Endodermal cell (in vitro differentiated cells): ENCODE measurements around the gene WBP1L. TPM values are rescaled to one million over a fixed set of nuclear protein-coding genes. Genes with fewer than 3 reads are reported as not detected.

Source experiments
- DNase-seq: peaks from one replicate; pipeline ENCODE4 v3.0.0-alpha.2; 2017
- H3K27ac ChIP-seq: 2 replicates; pipeline ENCODE4 v1.5.1; 2013; ENCODE audit warnings: mild to moderate bottlenecking, low read depth, low read length, moderate library complexity
- H3K27me3 ChIP-seq: 2 replicates; pipeline ENCODE4 v1.6.1; 2013; ENCODE audit warnings: mild to moderate bottlenecking, low read length, moderate library complexity; ENCODE audit not compliant: insufficient read depth, control insufficient read depth, poor library complexity, severe bottlenecking
- H3K36me3 ChIP-seq: 2 replicates; pipeline ENCODE4 v1.7.0; 2013; ENCODE audit warnings: mild to moderate bottlenecking, low read length, moderate library complexity; ENCODE audit not compliant: control insufficient read depth, insufficient read depth
- H3K4me1 ChIP-seq: one replicate; pipeline ENCODE4 v1.7.0; 2013; ENCODE audit warnings: low read length; ENCODE audit not compliant: control insufficient read depth, insufficient read depth
- H3K4me3 ChIP-seq: 2 replicates; pipeline ENCODE4 v1.5.1; 2013; ENCODE audit warnings: mild to moderate bottlenecking, low read length, moderate library complexity
- H3K9ac ChIP-seq: 2 replicates; pipeline ENCODE4 v1.6.1; 2013; ENCODE audit warnings: mild to moderate bottlenecking, low read length, moderate library complexity; ENCODE audit not compliant: poor library complexity, severe bottlenecking; ENCODE audit errors: extremely low read depth
- H3K9me3 ChIP-seq: 2 replicates; pipeline ENCODE4 v1.6.1; 2013; ENCODE audit warnings: mild to moderate bottlenecking, low read length, moderate library complexity; ENCODE audit not compliant: control insufficient read depth
- H3K27ac Mint-ChIP-seq: 2 replicates; pipeline ENCODE4 v1.8.0; 2020; ENCODE audit warnings: mixed read lengths
- H3K27me3 Mint-ChIP-seq: 2 replicates; pipeline ENCODE4 v1.8.0; 2021; ENCODE audit warnings: mild to moderate bottlenecking, mixed read lengths; ENCODE audit not compliant: insufficient read depth
- H3K36me3 Mint-ChIP-seq: 2 replicates; pipeline ENCODE4 v1.8.0; 2020; ENCODE audit warnings: low read depth, mixed read lengths
- H3K4me1 Mint-ChIP-seq: 2 replicates; pipeline ENCODE4 v1.8.0; 2020; ENCODE audit warnings: mixed read lengths
- H3K4me3 Mint-ChIP-seq: 2 replicates; pipeline ENCODE4 v1.8.0; 2020; ENCODE audit warnings: mild to moderate bottlenecking, moderate library complexity, mixed read lengths
- H3K9me3 Mint-ChIP-seq: 2 replicates; pipeline ENCODE4 v1.8.0; 2020; ENCODE audit warnings: mild to moderate bottlenecking, mixed read lengths
- CTCF ChIP-seq: fragments of 200-600 bp; sonication (generic); conservative IDR thresholded peaks from 2 replicates; pipeline ENCODE4 v1.5.0; 2021; ENCODE audit warnings: antibody characterized with exemption, mild to moderate bottlenecking
- WGBS, 2 experiments: methylation state at CpG; one replicate each; pipeline versions ENCODE4 v1.1.5 to v1.1.7; 2013; ENCODE audit warnings: missing lambda C conversion rate in 2 of 2, mixed read lengths in 1 of 2; ENCODE audit not compliant: insufficient coverage in 1 of 2, insufficient read length in 1 of 2; 5-methylcytosine and 5-hydroxymethylcytosine counted together
- total RNA-seq, 2 donors: library from RNA; stranded (reverse); fragmentation: NEBNext Ultra II Directional in 1 of 2; extraction: Animal tissue kit (Norgen Biotek cat#: 25700) in 1 of 2; gene quantifications; 2 replicates in 1 of 2; 3 replicates in 1 of 2; pipeline ENCODE4 v1.2.1, GENCODE V29; 2021

Gene WBP1L
- total RNA-seq, 2 donors from 2014 or later = 23.5 to 25.8 TPM

GRCh38 chr10:102773320-102773719 is 29.6 kb downstream of the WBP1L start:
- Mint-ChIP-seq H3K27ac (no peak overlapping the region), H3K36me3 (no peaks in the 10 kb centered on the region), H3K9me3 (no peaks in the 10 kb centered on the region), H3K27me3 (no peaks in the 10 kb centered on the region), H3K4me1 (peaks cover 51% of the 10 kb centered on the region), H3K4me3 (no peak overlapping the region)
- Histone ChIP-seq H3K4me3 (no peak overlapping the region), H3K27me3 (no peaks in the 10 kb centered on the region), H3K9ac (no peak overlapping the region), H3K4me1 (peaks cover 37% of the 10 kb centered on the region), H3K9me3 (no peaks in the 10 kb centered on the region), H3K27ac (no peak overlapping the region), H3K36me3 (no peaks in the 10 kb centered on the region)
- 89 to 100% methylated on average over 1 of the region's 1 CpG for WGBS, 2 experiments
- no peak for DNase-seq
- no peak for TF ChIP-seq CTCF

- no peaks in the 10 kb centered on the region for H3K9me3 Mint-ChIP-seq
- TF ChIP-seq CTCF = no peak
- no peak for DNase-seq
- no peak overlapping the region for H3K9ac ChIP-seq
- H3K4me1 Mint-ChIP-seq = peaks cover 57% of the 10 kb centered on the region
- no peaks in the 10 kb centered on the region for H3K36me3 ChIP-seq
- H3K4me3 ChIP-seq = no peak overlapping the region
- no peaks in the 10 kb centered on the region for H3K27me3 Mint-ChIP-seq
- H3K4me1 ChIP-seq = peaks cover 37% of the 10 kb centered on the region
- H3K36me3 Mint-ChIP-seq = no peaks in the 10 kb centered on the region
- H3K27ac ChIP-seq = peak overlapping the region; percentile 42
- WGBS, 2 experiments = 77 to 100% methylated on average over 3 to 5 of the region's 5 CpGs
- H3K4me3 Mint-ChIP-seq = no peak overlapping the region
- H3K27ac Mint-ChIP-seq = no peak overlapping the region
- no peaks in the 10 kb centered on the region for H3K9me3 ChIP-seq
- H3K27me3 ChIP-seq = no peaks in the 10 kb centered on the region
Observed at GRCh38 chr10:102773986-102774385, 30.2 kb downstream of the WBP1L start.

- Mint-ChIP-seq H3K9me3 (no peaks in the 10 kb centered on the region), H3K36me3 (no peaks in the 10 kb centered on the region), H3K4me3 (peak overlapping the region; percentile 36), H3K27ac (no peak overlapping the region), H3K4me1 (peaks cover 50% of the 10 kb centered on the region), H3K27me3 (no peaks in the 10 kb centered on the region)
- Histone ChIP-seq H3K9ac (no peak overlapping the region), H3K27ac (peak overlapping the region; percentile 97), H3K27me3 (no peaks in the 10 kb centered on the region), H3K36me3 (no peaks in the 10 kb centered on the region), H3K9me3 (no peaks in the 10 kb centered on the region), H3K4me3 (peak overlapping the region; percentile 74), H3K4me1 (peaks cover 31% of the 10 kb centered on the region)
- 79 to 85% methylated on average over 16 of the region's 16 CpGs for WGBS, 2 experiments
- TF ChIP-seq CTCF = no peak
- no peak for DNase-seq
Observed at GRCh38 chr10:102775201-102775934, 31.6 kb downstream of the WBP1L start.
